PC-3 (cell line): ENCODE measurements around the gene CUEDC2. TPM values are rescaled to one million over a fixed set of nuclear protein-coding genes. Genes with fewer than 3 reads are reported as not detected.

Source experiments
- ATAC-seq: fragments of 200-7000 bp; cut with Tn5 transposase; 2 replicates; pipeline ENCODE4 v1.9.1; 2020; ENCODE audit warnings: mild to moderate bottlenecking, moderate library complexity
- BruUV-seq: library from RNA; stranded (reverse); fragments of 400-500 nt; replicated peaks from 2 replicates; lab custom pipeline; 2021; lab: Mats Ljungman, UMichigan
- CTCF ChIA-PET: fragments of 300-600 bp; sonication (Branson Sonifier 250); formaldehyde crosslinking; loops from one replicate; lab custom pipeline; 2022; ENCODE audit warnings: antibody characterized with exemption; lab: Charles Lee
- POLR2A ChIA-PET: fragments of 300-600 bp; sonication (Branson Sonifier 250); formaldehyde crosslinking; loops from one replicate; lab custom pipeline; 2022; ENCODE audit warnings: antibody characterized with exemption; ENCODE audit not compliant: unreplicated experiment; lab: Charles Lee
- DNase-seq: peaks from one replicate; pipeline ENCODE4 v3.0.0-alpha.2; 2015
- H2AFZ ChIP-seq: fragments of 300-600 bp; sonication (generic); 2 replicates; pipeline ENCODE4 v1.6.0; 2016; ENCODE audit warnings: antibody characterized with exemption, low read length
- H3F3A ChIP-seq: fragments of 300-600 bp; sonication (generic); one replicate; pipeline ENCODE4 v1.6.0; 2017; ENCODE audit warnings: antibody characterized with exemption, low read length, control low read depth, mild to moderate bottlenecking; ENCODE audit not compliant: unreplicated experiment
- H3K27ac ChIP-seq: fragments of 300-600 bp; sonication (generic); 2 replicates; pipeline ENCODE4 v1.5.1; 2016; ENCODE audit warnings: mild to moderate bottlenecking, low read length
- H3K27me3 ChIP-seq: fragments of 300-600 bp; sonication (generic); 2 replicates; pipeline ENCODE4 v1.6.1; 2016; ENCODE audit warnings: low read length, mixed read lengths
- H3K36me3 ChIP-seq: fragments of 300-600 bp; sonication (generic); 2 replicates; pipeline ENCODE4 v1.6.1; 2016; ENCODE audit warnings: low read depth, mixed run types, low read length, mixed read lengths
- H3K4me1 ChIP-seq: fragments of 300-600 bp; sonication (generic); 2 replicates; pipeline ENCODE4 v1.5.1; 2016; ENCODE audit warnings: low read length; ENCODE audit not compliant: insufficient read depth
- H3K4me2 ChIP-seq: fragments of 300-600 bp; sonication (generic); 2 replicates; pipeline ENCODE4 v1.6.0; 2016; ENCODE audit warnings: low read length
- H3K4me3 ChIP-seq: fragments of 300-600 bp; sonication (generic); 2 replicates; pipeline ENCODE4 v1.5.1; 2016; ENCODE audit warnings: mild to moderate bottlenecking, low read length, mixed read lengths
- H3K79me2 ChIP-seq: fragments of 300-600 bp; sonication (generic); 2 replicates; pipeline ENCODE4 v1.6.1; 2017; ENCODE audit warnings: low read length, mixed read lengths
- H3K9ac ChIP-seq: fragments of 300-600 bp; sonication (generic); 2 replicates; pipeline ENCODE4 v1.6.0; 2016; ENCODE audit warnings: mild to moderate bottlenecking, low read length
- H3K9me2 ChIP-seq: fragments of 300-600 bp; sonication (generic); replicated peaks from 2 replicates; pipeline ENCODE4 v1.6.1; 2016; ENCODE audit warnings: mixed run types, low read length, mixed read lengths
- H3K9me3 ChIP-seq: fragments of 300-600 bp; sonication (generic); 2 replicates; pipeline ENCODE4 v1.6.1; 2016; ENCODE audit warnings: low read length, mixed read lengths
- H4K20me1 ChIP-seq: fragments of 300-600 bp; sonication (generic); 2 replicates; pipeline ENCODE4 v1.6.1; 2016; ENCODE audit warnings: low read length, mixed read lengths
- EZH2 ChIP-seq: fragments of 300-600 bp; sonication (generic); IDR thresholded peaks from one replicate; pipeline ENCODE4 v1.6.1; 2017; ENCODE audit warnings: antibody characterized with exemption, mild to moderate bottlenecking, low read length; ENCODE audit not compliant: unreplicated experiment
- EZH2phosphoT487 ChIP-seq: fragments of 300-600 bp; sonication (generic); IDR thresholded peaks from 2 replicates; pipeline ENCODE4 v1.6.1; 2018; ENCODE audit warnings: mild to moderate bottlenecking, antibody characterized with exemption, low read length, borderline replicate concordance
- intact Hi-C: fragments of 100-400 bp; cut with micrococcal nuclease; formaldehyde crosslinking; loops from 2 replicates; pipeline ENCODE4 v1.9.0; 2023
- total RNA-seq: library from RNA; depleted of rRNA; stranded (reverse); fragments of >200 nt; gene quantifications from 2 replicates; pipeline ENCODE4 v1.2.3, GENCODE V29; 2014
- TF ChIP-seq, protein P1 (sequence below): fragments of 300-600 bp; sonication (generic); conservative IDR thresholded peaks from 2 replicates; pipeline ENCODE4 v1.5.1; 2017; ENCODE audit warnings: antibody characterized with exemption, low read depth, mild to moderate bottlenecking, low read length

CUEDC2 gene
- total RNA-seq, 1 experiment from 2014 or later, result 51.4 TPM

GRCh38 chr10:102420714-102421506, 11.5 kb downstream of the CUEDC2 start, which contains the start of gene FBXL15:
Gene FBXL15 (plus strand): TSS chr10:102420836. CDS start chr10:102421130, 294 bp downstream.
- H3K36me3 ChIP-seq, result 0 out of 2 replicates have a peak, but pooled peaks cover 4% of the 10 kb centered on the region
- intact Hi-C loops, result no loop called here
- no peaks in the 10 kb centered on the region for H4K20me1 ChIP-seq
- BruUV-seq, result TSS peak; percentile 55
- TF ChIP-seq EZH2 (no peak), EZH2phosphoT487 (no peak)
- TF ChIP-seq, protein P1, sequence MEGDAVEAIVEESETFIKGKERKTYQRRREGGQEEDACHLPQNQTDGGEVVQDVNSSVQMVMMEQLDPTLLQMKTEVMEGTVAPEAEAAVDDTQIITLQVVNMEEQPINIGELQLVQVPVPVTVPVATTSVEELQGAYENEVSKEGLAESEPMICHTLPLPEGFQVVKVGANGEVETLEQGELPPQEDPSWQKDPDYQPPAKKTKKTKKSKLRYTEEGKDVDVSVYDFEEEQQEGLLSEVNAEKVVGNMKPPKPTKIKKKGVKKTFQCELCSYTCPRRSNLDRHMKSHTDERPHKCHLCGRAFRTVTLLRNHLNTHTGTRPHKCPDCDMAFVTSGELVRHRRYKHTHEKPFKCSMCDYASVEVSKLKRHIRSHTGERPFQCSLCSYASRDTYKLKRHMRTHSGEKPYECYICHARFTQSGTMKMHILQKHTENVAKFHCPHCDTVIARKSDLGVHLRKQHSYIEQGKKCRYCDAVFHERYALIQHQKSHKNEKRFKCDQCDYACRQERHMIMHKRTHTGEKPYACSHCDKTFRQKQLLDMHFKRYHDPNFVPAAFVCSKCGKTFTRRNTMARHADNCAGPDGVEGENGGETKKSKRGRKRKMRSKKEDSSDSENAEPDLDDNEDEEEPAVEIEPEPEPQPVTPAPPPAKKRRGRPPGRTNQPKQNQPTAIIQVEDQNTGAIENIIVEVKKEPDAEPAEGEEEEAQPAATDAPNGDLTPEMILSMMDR, result no peak
- peak within 1 kb of the TSS; percentile 88 for H3K4me3 ChIP-seq
- peak within 1 kb of the TSS; percentile 77 for H3K9ac ChIP-seq
- CTCF ChIA-PET, result interaction anchor here (1.0 kb wide), 1 partner anchor 163 kb away, joined by 3 read pairs; no protein-coding TSS in a partner anchor
- H3K9me2 ChIP-seq, result no peaks in the 10 kb centered on the region
- DNase-seq, result peak; percentile 94
- H3K9me3 ChIP-seq, result no peaks in the 10 kb centered on the region
- H3K4me1 ChIP-seq, result peaks cover 20% of the 10 kb centered on the region
- peaks cover 11% of the 10 kb centered on the region; the same call in 1 of the 2 replicates for H3K79me2 ChIP-seq
- peak within 1 kb of the TSS; percentile 92 for H3K4me2 ChIP-seq
- POLR2A ChIA-PET, result interaction anchor here (0.7 kb wide), 1 partner anchor 348 kb away, joined by 3 read pairs; no protein-coding TSS in a partner anchor
- H3K27me3 ChIP-seq, result no peaks in the 10 kb centered on the region
- ATAC-seq, result peak; percentile 61
- H3F3A ChIP-seq, result no peaks in the 10 kb centered on the region
- H3K27ac ChIP-seq, result peak within 1 kb of the TSS; percentile 53
- H2AFZ ChIP-seq, result peak within 1 kb of the TSS; percentile 89

DNA sequence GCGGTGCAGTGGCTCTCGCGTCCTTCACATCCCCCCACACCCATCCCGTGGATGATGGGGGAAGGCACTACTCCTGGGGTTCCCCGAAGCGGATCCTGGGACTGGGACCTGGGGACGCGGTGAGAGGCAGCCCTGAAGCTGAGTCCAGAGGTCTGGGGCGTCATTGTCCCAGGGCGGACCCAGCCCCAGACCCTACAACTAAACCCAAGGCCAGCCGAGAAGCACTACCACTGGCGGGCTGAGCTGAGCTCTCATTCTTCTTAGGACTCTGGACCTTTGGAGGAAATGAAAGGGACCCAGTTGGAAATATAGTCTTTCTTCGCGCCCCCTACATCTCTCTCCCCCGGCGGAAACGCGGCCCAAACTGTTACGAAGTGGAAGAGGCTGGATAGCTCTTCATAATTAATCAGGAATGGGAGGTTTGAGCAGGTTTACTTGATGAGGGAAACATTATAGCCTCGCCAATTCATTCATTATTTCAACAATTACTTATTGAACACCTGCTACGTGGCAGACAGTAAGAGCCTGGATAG, 12.1 kb downstream of the CUEDC2 start:
- ChIA-PET CTCF (interaction anchor here (0.9 to 1.0 kb wide), 2 partner anchors 21 to 164 kb away, joined by 3 read pairs; no protein-coding TSS in a partner anchor), POLR2A (interaction anchor here (0.7 kb wide), 1 partner anchor 348 kb away, joined by 3 read pairs; no protein-coding TSS in a partner anchor)
- peak overlapping the region; percentile 77; the same call in 1 of the 2 replicates for H3K9ac ChIP-seq
- TSS peak; percentile 59 for BruUV-seq
- no peak overlapping the region for H3K27ac ChIP-seq
- no peaks in the 10 kb centered on the region for H3K27me3 ChIP-seq
- H3K9me3 ChIP-seq, result no peaks in the 10 kb centered on the region
- TF ChIP-seq EZH2phosphoT487, result no peak
- TF ChIP-seq, protein P1, result no peak
- no peak for TF ChIP-seq EZH2
- H3K79me2 ChIP-seq, result peaks cover 11% of the 10 kb centered on the region; the same call in 1 of the 2 replicates
- peaks cover 20% of the 10 kb centered on the region for H3K4me1 ChIP-seq
- DNase-seq (no peak), ATAC-seq (no peak)
- H2AFZ ChIP-seq, result peak overlapping the region; percentile 89
- H3K9me2 ChIP-seq, result no peaks in the 10 kb centered on the region
- H4K20me1 ChIP-seq, result no peaks in the 10 kb centered on the region
- 0 out of 2 replicates have a peak, but pooled peaks cover 4% of the 10 kb centered on the region for H3K36me3 ChIP-seq
- peak overlapping the region; percentile 88 for H3K4me3 ChIP-seq
- intact Hi-C loops, result no loop called here
- H3F3A ChIP-seq, result no peaks in the 10 kb centered on the region
- H3K4me2 ChIP-seq, result peak overlapping the region; percentile 92
